Breast epithelium (tissue), 4 donors: ENCODE data around the gene SLC1A3. TPM values are rescaled to one million over a fixed set of nuclear protein-coding genes. Genes with fewer than 3 reads are reported as not detected.

Experiments used
- DNase-seq, 2 donors: peaks; one replicate each; pipeline ENCODE4 v3.0.0-alpha.2; 2019; ENCODE audit warnings: low spot score in 2 of 2
- H3K27ac ChIP-seq, 2 donors: fragments of 200-600 bp; sonication (generic) in 1 of 2; one replicate each; pipeline ENCODE4 v1.5.1; 2016 to 2019; ENCODE audit warnings: mild to moderate bottlenecking in 1 of 2
- H3K27me3 ChIP-seq, 2 donors: fragments of 200-600 bp; sonication (generic) in 1 of 2; one replicate each; pipeline versions ENCODE4 v1.5.1 to v1.6.0; 2017 to 2019; ENCODE audit warnings: control low read depth in 1 of 2, mild to moderate bottlenecking in 1 of 2
- H3K36me3 ChIP-seq: fragments of 200-600 bp; one replicate; pipeline ENCODE4 v1.5.1; 2019
- H3K4me1 ChIP-seq, 2 donors: fragments of 200-600 bp; sonication (generic); one replicate each; pipeline ENCODE4 v1.5.1; 2016 to 2019; ENCODE audit warnings: control low read depth in 1 of 2
- H3K4me3 ChIP-seq, 3 donors: fragments of 200-600 bp; sonication (generic); 1 replicate in 2 of 3; 2 replicates in 1 of 3; pipeline ENCODE4 v1.5.1; 2016 to 2019; ENCODE audit warnings: mild to moderate bottlenecking in 3 of 3, moderate library complexity in 2 of 3
- H3K9me3 ChIP-seq, 2 donors: fragments of 200-600 bp; sonication (generic) in 1 of 2; one replicate each; pipeline ENCODE4 v1.5.1; 2016 to 2019; ENCODE audit warnings: control low read depth in 1 of 2
- POLR2A ChIP-seq: fragments of 450-650 bp; IDR thresholded peaks from one replicate; pipeline ENCODE4 v1.6.1; 2016; ENCODE audit warnings: antibody characterized with exemption, mild to moderate bottlenecking, moderate library complexity
- POLR2AphosphoS5 ChIP-seq, 3 donors: sonication (generic); formaldehyde crosslinking; IDR thresholded peaks; one replicate each; pipeline ENCODE4 v1.6.1; 2017; ENCODE audit warnings: antibody characterized with exemption in 3 of 3
- intact Hi-C: fragments of 100-400 bp; cut with DNase I; formaldehyde crosslinking; loops from one replicate; pipeline ENCODE4 v1.15.1; 2023; ENCODE audit warnings: low total_unique reads
- total RNA-seq, 3 donors: library from RNA; depleted of rRNA; stranded (reverse); fragments of >200 nt; gene quantifications; one replicate each; pipeline ENCODE4 v1.1.0, GENCODE V29; 2016
- TF ChIP-seq, protein P1 (sequence below), 3 donors: fragments of 450-650 bp; IDR thresholded peaks; one replicate each; pipeline ENCODE4 v1.5.1; 2016 to 2017; ENCODE audit warnings: antibody characterized with exemption in 3 of 3, mild to moderate bottlenecking in 3 of 3, moderate library complexity in 3 of 3

Gene SLC1A3
- total RNA-seq, 3 donors from 2014 or later: 29.8 to 122 (median 87.5) TPM

DNA sequence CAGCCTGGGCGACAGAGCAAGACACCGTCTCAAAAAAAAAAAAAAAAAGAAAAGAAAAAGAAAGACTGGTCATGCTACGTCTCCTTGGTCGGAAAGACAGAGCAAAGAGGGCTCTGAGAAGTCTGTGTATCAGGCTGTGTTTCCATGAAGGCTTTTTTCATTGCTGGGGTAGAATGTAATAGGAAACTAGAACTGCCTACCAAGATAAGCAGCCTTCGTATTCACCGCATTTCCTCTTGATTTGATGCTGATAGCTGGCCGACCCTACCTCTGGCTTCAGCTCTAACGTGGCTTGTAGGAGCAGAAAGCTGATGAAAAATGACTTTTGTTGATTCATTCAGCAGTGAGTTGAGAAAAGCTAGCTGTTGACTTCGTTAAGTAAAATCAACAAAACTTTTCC lies 17.4 kb downstream of the SLC1A3 start:
- H3K27ac ChIP-seq: no peak overlapping the region
- intact Hi-C loops: no loop called here
- H3K27me3 ChIP-seq: no peaks in the 10 kb centered on the region
- TF ChIP-seq POLR2AphosphoS5 (IDR thresholded peaks at IDR 0.05) (no peak), POLR2A (no peak)
- TF ChIP-seq, protein P1, sequence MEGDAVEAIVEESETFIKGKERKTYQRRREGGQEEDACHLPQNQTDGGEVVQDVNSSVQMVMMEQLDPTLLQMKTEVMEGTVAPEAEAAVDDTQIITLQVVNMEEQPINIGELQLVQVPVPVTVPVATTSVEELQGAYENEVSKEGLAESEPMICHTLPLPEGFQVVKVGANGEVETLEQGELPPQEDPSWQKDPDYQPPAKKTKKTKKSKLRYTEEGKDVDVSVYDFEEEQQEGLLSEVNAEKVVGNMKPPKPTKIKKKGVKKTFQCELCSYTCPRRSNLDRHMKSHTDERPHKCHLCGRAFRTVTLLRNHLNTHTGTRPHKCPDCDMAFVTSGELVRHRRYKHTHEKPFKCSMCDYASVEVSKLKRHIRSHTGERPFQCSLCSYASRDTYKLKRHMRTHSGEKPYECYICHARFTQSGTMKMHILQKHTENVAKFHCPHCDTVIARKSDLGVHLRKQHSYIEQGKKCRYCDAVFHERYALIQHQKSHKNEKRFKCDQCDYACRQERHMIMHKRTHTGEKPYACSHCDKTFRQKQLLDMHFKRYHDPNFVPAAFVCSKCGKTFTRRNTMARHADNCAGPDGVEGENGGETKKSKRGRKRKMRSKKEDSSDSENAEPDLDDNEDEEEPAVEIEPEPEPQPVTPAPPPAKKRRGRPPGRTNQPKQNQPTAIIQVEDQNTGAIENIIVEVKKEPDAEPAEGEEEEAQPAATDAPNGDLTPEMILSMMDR (IDR thresholded peaks at IDR 0.05): no peak
- no peaks in the 10 kb centered on the region for H3K9me3 ChIP-seq
- no peaks in the 10 kb centered on the region for H3K36me3 ChIP-seq
- H3K4me3 ChIP-seq: no peak overlapping the region
- DNase-seq: no peak
- H3K4me1 ChIP-seq: no peaks in the 10 kb centered on the region

- intact Hi-C loops: no loop called here
- Histone ChIP-seq H3K4me1 (no peaks in the 10 kb centered on the region), H3K9me3 (no peaks in the 10 kb centered on the region), H3K4me3 (no peak overlapping the region), H3K27ac (no peak overlapping the region), H3K36me3 (no peaks in the 10 kb centered on the region), H3K27me3 (no peaks in the 10 kb centered on the region)
- no peak for DNase-seq
- TF ChIP-seq POLR2A: no peak
- TF ChIP-seq POLR2AphosphoS5 (IDR thresholded peaks at IDR 0.05): no peak
- TF ChIP-seq, protein P1 (IDR thresholded peaks at IDR 0.05): no peak
These were observed 17.9 kb downstream of the SLC1A3 start for GRCh38 chr5:36624277-36624676.

GRCh38 chr5:36628695-36629094 lies 22.3 kb downstream of the SLC1A3 start:
- Histone ChIP-seq H3K4me1 (no peaks in the 10 kb centered on the region), H3K4me3 (no peak overlapping the region), H3K27ac (no peak overlapping the region), H3K36me3 (no peaks in the 10 kb centered on the region), H3K9me3 (no peaks in the 10 kb centered on the region), H3K27me3 (no peaks in the 10 kb centered on the region)
- no peak for DNase-seq
- intact Hi-C loops: no loop called here
- no peak for TF ChIP-seq POLR2AphosphoS5 (IDR thresholded peaks at IDR 0.05)
- TF ChIP-seq, protein P1 (IDR thresholded peaks at IDR 0.05): no peak
- no peak for TF ChIP-seq POLR2A

DNA sequence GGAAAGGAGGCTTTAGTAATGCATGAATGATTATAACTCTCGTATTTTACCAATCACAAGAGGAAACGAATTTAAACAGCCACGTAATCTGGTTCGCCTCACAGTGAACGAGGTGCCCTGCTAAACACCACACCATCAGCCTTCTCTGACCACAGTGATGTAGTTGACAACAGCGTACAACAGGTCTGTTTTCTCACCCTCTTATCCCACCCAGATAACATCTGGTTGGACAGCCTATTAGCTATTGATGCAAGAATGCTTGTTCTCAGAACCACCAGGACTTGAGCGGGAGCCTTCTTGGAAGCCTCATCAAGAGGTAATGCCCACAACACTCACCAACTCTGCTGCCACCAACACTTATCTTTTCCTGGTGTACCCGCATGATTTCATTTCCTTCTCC lies 23.3 kb downstream of the SLC1A3 start:
- Histone ChIP-seq H3K4me3 (no peak overlapping the region), H3K9me3 (no peaks in the 10 kb centered on the region), H3K36me3 (no peaks in the 10 kb centered on the region), H3K4me1 (no peaks in the 10 kb centered on the region), H3K27ac (no peak overlapping the region), H3K27me3 (no peaks in the 10 kb centered on the region)
- no peak for TF ChIP-seq POLR2AphosphoS5 (IDR thresholded peaks at IDR 0.05)
- TF ChIP-seq, protein P1 (IDR thresholded peaks at IDR 0.05): no peak
- TF ChIP-seq POLR2A: no peak
- no peak for DNase-seq
- intact Hi-C loops: no loop called here

DNA sequence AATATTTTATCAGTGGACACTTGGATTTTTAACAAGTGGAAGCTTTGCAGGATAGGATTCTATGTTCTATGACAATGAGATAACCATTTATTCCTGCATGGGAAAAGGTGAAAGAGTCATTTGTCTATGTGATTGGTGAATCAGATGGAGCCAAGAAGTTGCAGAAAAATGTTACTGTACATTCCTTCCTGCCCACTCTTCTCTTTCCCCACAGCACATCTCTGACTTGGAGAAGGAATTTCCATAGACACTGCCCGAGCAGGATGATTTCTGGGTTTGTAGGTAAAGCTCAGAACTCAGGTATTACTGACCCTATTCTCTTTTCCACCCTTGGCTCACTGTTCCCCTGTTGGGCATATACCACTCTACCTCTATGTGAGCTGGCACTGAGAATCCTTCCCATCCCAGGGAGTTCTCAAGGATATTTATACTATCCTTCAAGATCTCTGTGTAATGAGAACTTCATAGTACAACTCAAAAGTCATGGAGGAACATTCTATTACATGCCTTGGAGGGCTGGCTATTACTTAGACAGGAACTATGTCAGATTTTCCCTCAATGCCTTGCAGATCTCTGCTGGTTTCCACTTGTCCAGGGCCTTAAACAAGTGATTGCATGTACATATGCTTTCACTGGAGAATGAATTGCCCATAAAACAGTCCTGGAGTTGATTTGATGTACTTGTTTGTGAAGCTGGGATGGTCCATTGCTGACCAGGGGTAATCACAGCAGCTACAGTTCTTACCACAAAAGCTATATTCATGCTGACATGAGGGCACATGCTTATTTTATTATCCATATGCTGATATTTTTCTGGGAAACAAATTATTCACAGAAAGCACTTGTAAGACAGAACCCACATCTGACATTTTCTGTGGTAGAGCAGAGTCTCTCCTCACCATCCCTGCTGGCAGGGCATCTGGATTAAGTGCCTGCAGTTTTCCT lies 24.1 kb downstream of the SLC1A3 start:
- Histone ChIP-seq H3K36me3 (no peaks in the 10 kb centered on the region), H3K9me3 (no peaks in the 10 kb centered on the region), H3K4me3 (no peak overlapping the region), H3K27ac (peak overlapping the region in 1 of 2 donors; percentile 21), H3K4me1 (no peaks in the 10 kb centered on the region), H3K27me3 (no peaks in the 10 kb centered on the region)
- DNase-seq: no peak
- no peak for TF ChIP-seq POLR2AphosphoS5 (IDR thresholded peaks at IDR 0.05)
- TF ChIP-seq POLR2A: no peak
- TF ChIP-seq, protein P1 (IDR thresholded peaks at IDR 0.05): no peak
- intact Hi-C loops: no loop called here
